IMR-90 (cell line): ENCODE results near the gene SLC2A1. TPM values are rescaled to one million over a fixed set of nuclear protein-coding genes. Genes with fewer than 3 reads are reported as not detected.

ENCODE experiments used
- ATAC-seq: fragments of 200-7000 bp; cut with Tn5 transposase; 2 replicates; pipeline ENCODE4 v1.9.1; 2020; ENCODE audit warnings: low read depth, mild to moderate bottlenecking, moderate library complexity
- BruUV-seq: library from RNA; stranded (reverse); fragments of 400-500 nt; replicated peaks from 2 replicates; lab custom pipeline; 2021; lab: Mats Ljungman, UMichigan
- CTCF ChIA-PET: fragments of 300-600 bp; formaldehyde crosslinking; extraction: SDS; loops from one replicate; lab custom pipeline; 2021; ENCODE audit warnings: antibody characterized with exemption; lab: Yijun Ruan, JAX
- POLR2A ChIA-PET: fragments of 300-600 bp; sonication (Branson Sonifier 250); formaldehyde crosslinking; loops from one replicate; lab custom pipeline; 2022; ENCODE audit warnings: antibody characterized with exemption; ENCODE audit not compliant: unreplicated experiment; lab: Charles Lee
- DNase-seq: peaks from one replicate; pipeline ENCODE4 v3.0.0; 2013
- H2AFZ ChIP-seq: replicated peaks from 2 replicates; pipeline ENCODE3; 2013; ENCODE audit warnings: low read length, mild to moderate bottlenecking; ENCODE audit not compliant: poor library complexity
- H2AK5ac ChIP-seq: 2 replicates; pipeline ENCODE4 v1.6.1; 2013; ENCODE audit warnings: low read depth, low read length, inconsistent platforms
- H2AK9ac ChIP-seq: replicated peaks from 2 replicates; pipeline ENCODE3; 2013; ENCODE audit warnings: mild to moderate bottlenecking, low read depth, low read length, moderate library complexity; ENCODE audit not compliant: poor library complexity
- H2BK120ac ChIP-seq: 2 replicates; pipeline ENCODE4 v1.6.1; 2013; ENCODE audit warnings: low read depth, low read length, inconsistent platforms
- H2BK15ac ChIP-seq: 3 replicates; pipeline ENCODE4 v1.6.1; 2013; ENCODE audit warnings: low read depth, low read length, inconsistent platforms
- H2BK20ac ChIP-seq: 2 replicates; pipeline ENCODE4 v1.6.1; 2013; ENCODE audit warnings: low read depth, mild to moderate bottlenecking, inconsistent platforms, low read length, moderate library complexity
- H2BK5ac ChIP-seq: 2 replicates; pipeline ENCODE4 v1.6.1; 2013; ENCODE audit warnings: mild to moderate bottlenecking, low read depth, low read length, inconsistent platforms; ENCODE audit not compliant: poor library complexity, severe bottlenecking
- H3K14ac ChIP-seq: replicated peaks from 2 replicates; pipeline ENCODE4 v1.6.1; 2013; ENCODE audit warnings: low read depth, low read length, inconsistent platforms
- H3K18ac ChIP-seq: 2 replicates; pipeline ENCODE4 v1.6.1; 2013; ENCODE audit warnings: low read depth, low read length, control low read depth
- H3K23ac ChIP-seq: 2 replicates; pipeline ENCODE4 v1.6.1; 2013; ENCODE audit warnings: low read depth, low read length, inconsistent platforms
- H3K27ac ChIP-seq: 2 replicates; pipeline ENCODE4 v1.5.1; 2013; ENCODE audit warnings: mild to moderate bottlenecking, control low read depth, low read length; ENCODE audit not compliant: insufficient read depth
- H3K27me3 ChIP-seq: 2 replicates; pipeline ENCODE4 v1.6.1; 2013; ENCODE audit warnings: low read length; ENCODE audit not compliant: control insufficient read depth, insufficient read depth
- H3K36me3 ChIP-seq: 2 replicates; pipeline ENCODE4 v1.6.1; 2013; ENCODE audit warnings: low read length, mixed read lengths; ENCODE audit not compliant: control insufficient read depth, insufficient read depth
- H3K4ac ChIP-seq: 2 replicates; pipeline ENCODE4 v1.6.1; 2013; ENCODE audit warnings: low read depth, low read length, inconsistent platforms
- H3K4me1 ChIP-seq: 2 replicates; pipeline ENCODE4 v1.6.1; 2013; ENCODE audit warnings: low read length, mixed read lengths; ENCODE audit not compliant: control insufficient read depth, insufficient read depth
- H3K4me2 ChIP-seq: 2 replicates; pipeline ENCODE4 v1.6.1; 2013; ENCODE audit warnings: low read depth, mild to moderate bottlenecking, control low read depth, low read length, moderate library complexity
- H3K4me3 ChIP-seq: 2 replicates; pipeline ENCODE4 v1.5.1; 2013; ENCODE audit warnings: low read depth, mild to moderate bottlenecking, control low read depth, low read length, moderate library complexity; ENCODE audit not compliant: insufficient read depth
- H3K56ac ChIP-seq: 2 replicates; pipeline ENCODE4 v1.6.1; 2013; ENCODE audit warnings: low read length, inconsistent platforms; ENCODE audit not compliant: insufficient read depth; ENCODE audit errors: extremely low read depth
- H3K79me1 ChIP-seq, 2 experiments: 2 replicates each; pipeline ENCODE4 v1.6.1; 2013; ENCODE audit warnings: low read length in 2 of 2, inconsistent platforms in 1 of 2, low read depth in 1 of 2
- H3K9ac ChIP-seq: 2 replicates; pipeline ENCODE4 v1.6.1; 2013; ENCODE audit warnings: low read depth, low read length, control low read depth
- H3K9me1 ChIP-seq: 2 replicates; pipeline ENCODE4 v1.6.1; 2013; ENCODE audit warnings: low read length, inconsistent platforms; ENCODE audit not compliant: insufficient read depth
- H3K9me3 ChIP-seq: 2 replicates; pipeline ENCODE4 v1.6.1; 2013; ENCODE audit warnings: low read length; ENCODE audit not compliant: control insufficient read depth, insufficient read depth
- H4K20me1 ChIP-seq: 2 replicates; pipeline ENCODE4 v1.6.1; 2013; ENCODE audit warnings: low read length, inconsistent platforms; ENCODE audit not compliant: insufficient read depth
- H4K5ac ChIP-seq: 2 replicates; pipeline ENCODE4 v1.6.1; 2013; ENCODE audit warnings: mild to moderate bottlenecking, low read depth, low read length, control low read depth
- H4K8ac ChIP-seq, 2 experiments: 2 replicates each; pipeline ENCODE4 v1.6.1; 2013; ENCODE audit warnings: low read depth in 2 of 2, low read length in 2 of 2, control low read depth in 1 of 2, inconsistent platforms in 1 of 2
- H4K91ac ChIP-seq: 2 replicates; pipeline ENCODE4 v1.6.1; 2013; ENCODE audit warnings: low read depth, low read length, inconsistent platforms; ENCODE audit not compliant: insufficient read depth
- FOS ChIP-seq: fragments of 150-350 bp; IDR thresholded peaks from 2 replicates; pipeline ENCODE4 v1.6.1; 2016; ENCODE audit warnings: low read depth, low read length
- POLR2A ChIP-seq: IDR thresholded peaks from 2 replicates; pipeline ENCODE4 v1.6.1; 2012; ENCODE audit warnings: mild to moderate bottlenecking, low read depth, low read length
- RFX5 ChIP-seq: IDR thresholded peaks from 2 replicates; pipeline ENCODE4 v1.8.0; 2012; ENCODE audit warnings: low read depth, mild to moderate bottlenecking, low read length, moderate library complexity
- USF2 ChIP-seq: fragments of 150-350 bp; IDR thresholded peaks from 2 replicates; pipeline ENCODE4 v1.6.1; 2017; ENCODE audit warnings: mild to moderate bottlenecking, antibody characterized with exemption, low read length, low read depth
- WGBS, 2 experiments: methylation state at CpG; one replicate each; pipeline versions ENCODE4 v1.1.5 to v1.1.7; 2013; ENCODE audit warnings: missing lambda C conversion rate in 2 of 2; ENCODE audit not compliant: insufficient read length in 1 of 2; ENCODE audit errors: extremely low coverage in 2 of 2; 5-methylcytosine and 5-hydroxymethylcytosine counted together
- dilution Hi-C: fragments of 300-500 bp; cut with HindIII; formaldehyde crosslinking; loops from one replicate; pipeline ENCODE4 v1.14.3; 2018; ENCODE audit warnings: low sequenced_read_pairs; ENCODE audit not compliant: unreplicated experiment
- in situ Hi-C: fragments of 300-500 bp; cut with MboI; formaldehyde crosslinking; loops from 3 replicates; pipeline ENCODE4 v1.14.3; 2019; ENCODE audit warnings: low sequenced_read_pairs, inconsistent platforms, mixed read lengths
- intact Hi-C: fragments of 100-400 bp; cut with micrococcal nuclease; formaldehyde crosslinking; loops from 2 replicates; pipeline ENCODE4 v1.10.0; 2022
- polyA plus RNA-seq, 3 experiments: library from polyadenylated mRNA; depleted of rRNA; stranded (reverse); fragments of >200 nt; gene quantifications; 2 replicates each; pipeline ENCODE4 v1.2.3, GENCODE V29; 2012; ENCODE audit warnings: low replicate concordance in 1 of 3
- total RNA-seq: library from RNA; depleted of rRNA; stranded (reverse); fragments of >200 nt; gene quantifications from 2 replicates; pipeline ENCODE4 v1.2.3, GENCODE V29; 2012
- TF ChIP-seq, protein P1 (sequence below): fragments of 150-350 bp; IDR thresholded peaks from 2 replicates; pipeline ENCODE4 v1.6.1; 2016; ENCODE audit warnings: low read depth, mild to moderate bottlenecking, low read length, moderate library complexity, borderline replicate concordance

SLC2A1 gene
- total and polyA plus RNA-seq, 2 of the 4 experiments (the other 2 are of a cell fraction), result 200 to 395 TPM

- ATAC-seq (no peak), DNase-seq (no peak)
- in situ Hi-C loops, result loop anchor here (10.0 to 25.0 kb wide), 2 partner anchors 131 to 497 kb away; partner anchors contain the start of gene TMEM269
- WGBS, 2 experiments, result 60% methylated on average over 1 of the region's 3 CpGs; no CpG with 5 or more reads in 1 of the 2 experiments
- Histone ChIP-seq H4K91ac (no peak overlapping the region), H3K9me3 (peaks cover 5% of the 10 kb centered on the region; the same call in 1 of the 2 replicates), H3K27ac (no peak overlapping the region), H3K4me2 (no peak overlapping the region), H3K27me3 (peaks cover 3% of the 10 kb centered on the region), H3K4ac (no peak overlapping the region), H2BK15ac (no peak overlapping the region), H3K79me1 (no peaks in the 10 kb centered on the region), H3K9me1 (no peaks in the 10 kb centered on the region), H4K8ac (no peak overlapping the region), H2BK120ac (no peak overlapping the region), H2AFZ (no peak overlapping the region), H3K4me3 (no peak overlapping the region), H3K4me1 (no peaks in the 10 kb centered on the region), H2AK9ac (no peak overlapping the region), H4K5ac (no peak overlapping the region), H4K20me1 (no peaks in the 10 kb centered on the region), H3K14ac (no peak overlapping the region), H3K9ac (no peak overlapping the region), H2AK5ac (no peak overlapping the region), H2BK20ac (no peak overlapping the region), H2BK5ac (no peak overlapping the region), H3K56ac (no peak overlapping the region), H3K18ac (no peak overlapping the region), H3K23ac (no peak overlapping the region), H3K36me3 (no peaks in the 10 kb centered on the region)
- TF ChIP-seq RFX5 (no peak), USF2 (no peak), FOS (no peak), POLR2A (no peak)
- TF ChIP-seq, protein P1, sequence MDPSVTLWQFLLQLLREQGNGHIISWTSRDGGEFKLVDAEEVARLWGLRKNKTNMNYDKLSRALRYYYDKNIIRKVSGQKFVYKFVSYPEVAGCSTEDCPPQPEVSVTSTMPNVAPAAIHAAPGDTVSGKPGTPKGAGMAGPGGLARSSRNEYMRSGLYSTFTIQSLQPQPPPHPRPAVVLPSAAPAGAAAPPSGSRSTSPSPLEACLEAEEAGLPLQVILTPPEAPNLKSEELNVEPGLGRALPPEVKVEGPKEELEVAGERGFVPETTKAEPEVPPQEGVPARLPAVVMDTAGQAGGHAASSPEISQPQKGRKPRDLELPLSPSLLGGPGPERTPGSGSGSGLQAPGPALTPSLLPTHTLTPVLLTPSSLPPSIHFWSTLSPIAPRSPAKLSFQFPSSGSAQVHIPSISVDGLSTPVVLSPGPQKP, result no peak
- ChIA-PET POLR2A (no interaction called here), CTCF (interaction anchor here (1.4 to 8.1 kb wide), 2 partner anchors 158 to 161 kb away, joined by 5 to 132 read pairs; no protein-coding TSS in a partner anchor)
- dilution Hi-C loops, result no loop called here
- BruUV-seq, result no TSS peak
- intact Hi-C loops, result loop anchor here (10.0 kb wide), 1 partner anchor 309 kb away; no protein-coding TSS in a partner anchor
These were observed 43.2 kb downstream of the SLC2A1 start for GRCh38 chr1:42915456-42915855.
